Thyroid gland (tissue), 4 donors: ENCODE measurements around the gene IQGAP1. TPM values are rescaled to one million over a fixed set of nuclear protein-coding genes. Genes with fewer than 3 reads are reported as not detected.

Source experiments
- DNase-seq, 2 donors: peaks; one replicate each; pipeline ENCODE4 v3.0.0-alpha.2; 2019
- H3K27ac ChIP-seq, 3 donors: fragments of 200-600 bp; sonication (generic); 1 replicate in 2 of 3; 2 replicates in 1 of 3; pipeline ENCODE4 v1.5.1; 2016 to 2019; ENCODE audit warnings: mild to moderate bottlenecking in 1 of 3, moderate library complexity in 1 of 3
- H3K27me3 ChIP-seq: fragments of 200-600 bp; sonication (generic); one replicate; pipeline ENCODE4 v1.5.1; 2019
- H3K36me3 ChIP-seq, 2 donors: fragments of 200-600 bp; sonication (generic); one replicate each; pipeline ENCODE4 v1.5.1; 2016 to 2019
- H3K4me1 ChIP-seq, 2 donors: fragments of 200-600 bp; sonication (generic); one replicate each; pipeline ENCODE4 v1.5.1; 2017 to 2019
- H3K4me3 ChIP-seq, 3 donors: fragments of 200-600 bp; sonication (generic); replicated peaks in 1 of 3; 1 replicate in 2 of 3; 2 replicates in 1 of 3; pipeline ENCODE4 v1.5.1; 2016; ENCODE audit warnings: mild to moderate bottlenecking in 1 of 3
- H3K9me3 ChIP-seq: fragments of 200-600 bp; sonication (generic); one replicate; pipeline ENCODE4 v1.5.1; 2017
- POLR2A ChIP-seq, 2 donors: fragments of 450-650 bp; IDR thresholded peaks; one replicate each; pipeline ENCODE4 v1.6.1; 2017; ENCODE audit warnings: antibody characterized with exemption in 2 of 2, mild to moderate bottlenecking in 2 of 2, moderate library complexity in 1 of 2
- WGBS, 2 donors: methylation state at CpG; one replicate each; pipeline ENCODE4 v1.1.5; 2017; 5-methylcytosine and 5-hydroxymethylcytosine counted together
- intact Hi-C: fragments of 100-400 bp; cut with DNase I; formaldehyde crosslinking; loops from one replicate; pipeline ENCODE4 v1.15.1; 2023
- total RNA-seq, 4 donors: library from RNA; depleted of rRNA; stranded (reverse); fragments of >200 nt; gene quantifications; one replicate each; pipeline ENCODE4 v1.2.3, GENCODE V29; 2016
- TF ChIP-seq, protein P1 (sequence below), 6 experiments: fragments of 200-600 bp in 3 of 6; fragments of 450-650 bp in 3 of 6; sonication (generic) in 3 of 6; IDR thresholded peaks; one replicate each; pipeline ENCODE4 v1.5.1; 2016 to 2019; ENCODE audit warnings: antibody characterized with exemption in 6 of 6, mild to moderate bottlenecking in 2 of 6, inconsistent platforms in 1 of 6, moderate library complexity in 1 of 6

The IQGAP1 gene, protein sequence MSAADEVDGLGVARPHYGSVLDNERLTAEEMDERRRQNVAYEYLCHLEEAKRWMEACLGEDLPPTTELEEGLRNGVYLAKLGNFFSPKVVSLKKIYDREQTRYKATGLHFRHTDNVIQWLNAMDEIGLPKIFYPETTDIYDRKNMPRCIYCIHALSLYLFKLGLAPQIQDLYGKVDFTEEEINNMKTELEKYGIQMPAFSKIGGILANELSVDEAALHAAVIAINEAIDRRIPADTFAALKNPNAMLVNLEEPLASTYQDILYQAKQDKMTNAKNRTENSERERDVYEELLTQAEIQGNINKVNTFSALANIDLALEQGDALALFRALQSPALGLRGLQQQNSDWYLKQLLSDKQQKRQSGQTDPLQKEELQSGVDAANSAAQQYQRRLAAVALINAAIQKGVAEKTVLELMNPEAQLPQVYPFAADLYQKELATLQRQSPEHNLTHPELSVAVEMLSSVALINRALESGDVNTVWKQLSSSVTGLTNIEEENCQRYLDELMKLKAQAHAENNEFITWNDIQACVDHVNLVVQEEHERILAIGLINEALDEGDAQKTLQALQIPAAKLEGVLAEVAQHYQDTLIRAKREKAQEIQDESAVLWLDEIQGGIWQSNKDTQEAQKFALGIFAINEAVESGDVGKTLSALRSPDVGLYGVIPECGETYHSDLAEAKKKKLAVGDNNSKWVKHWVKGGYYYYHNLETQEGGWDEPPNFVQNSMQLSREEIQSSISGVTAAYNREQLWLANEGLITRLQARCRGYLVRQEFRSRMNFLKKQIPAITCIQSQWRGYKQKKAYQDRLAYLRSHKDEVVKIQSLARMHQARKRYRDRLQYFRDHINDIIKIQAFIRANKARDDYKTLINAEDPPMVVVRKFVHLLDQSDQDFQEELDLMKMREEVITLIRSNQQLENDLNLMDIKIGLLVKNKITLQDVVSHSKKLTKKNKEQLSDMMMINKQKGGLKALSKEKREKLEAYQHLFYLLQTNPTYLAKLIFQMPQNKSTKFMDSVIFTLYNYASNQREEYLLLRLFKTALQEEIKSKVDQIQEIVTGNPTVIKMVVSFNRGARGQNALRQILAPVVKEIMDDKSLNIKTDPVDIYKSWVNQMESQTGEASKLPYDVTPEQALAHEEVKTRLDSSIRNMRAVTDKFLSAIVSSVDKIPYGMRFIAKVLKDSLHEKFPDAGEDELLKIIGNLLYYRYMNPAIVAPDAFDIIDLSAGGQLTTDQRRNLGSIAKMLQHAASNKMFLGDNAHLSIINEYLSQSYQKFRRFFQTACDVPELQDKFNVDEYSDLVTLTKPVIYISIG (N-terminal part only)
- 100 to 1,000 TPM; 222 to 290 (median 247) TPM for total RNA-seq

DNA sequence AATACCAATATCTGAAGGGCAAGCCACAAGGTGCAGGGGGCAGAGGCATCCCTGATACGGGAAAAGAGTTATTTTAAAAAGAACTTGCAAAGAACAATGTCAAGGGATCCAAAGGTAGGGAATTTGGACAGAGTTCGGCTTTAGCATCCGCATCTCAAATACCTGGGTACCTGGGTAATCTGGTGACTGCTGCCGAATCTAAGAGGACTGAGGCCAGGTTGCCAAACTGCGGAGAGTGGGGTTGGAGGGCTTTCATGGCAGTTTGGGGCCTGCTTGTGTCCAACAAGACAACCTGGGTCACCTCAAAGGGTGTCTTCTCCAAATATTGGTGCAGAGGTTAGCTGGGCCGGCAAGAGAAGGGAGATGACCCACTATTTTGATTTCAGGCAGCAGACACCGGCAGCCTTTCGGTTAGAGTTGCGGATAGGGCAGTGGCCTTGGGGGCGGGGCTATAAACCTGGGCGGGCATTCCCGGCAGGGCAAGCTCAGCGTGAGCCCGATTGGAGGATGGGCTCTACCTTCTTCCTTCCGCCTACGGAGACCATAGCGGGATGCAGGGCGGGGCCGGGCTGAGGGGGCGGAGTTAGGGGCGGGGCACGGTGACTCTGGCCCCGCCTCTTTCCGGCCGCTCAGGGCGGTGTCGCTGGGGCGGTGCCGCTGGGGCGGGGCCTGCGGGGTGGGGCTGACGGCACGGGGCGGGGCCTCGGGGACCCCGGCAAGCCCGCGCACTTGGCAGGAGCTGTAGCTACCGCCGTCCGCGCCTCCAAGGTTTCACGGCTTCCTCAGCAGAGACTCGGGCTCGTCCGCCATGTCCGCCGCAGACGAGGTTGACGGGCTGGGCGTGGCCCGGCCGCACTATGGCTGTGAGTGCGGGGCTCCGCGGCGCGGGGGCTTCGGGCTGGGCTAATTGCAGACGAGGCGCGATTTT is at the start of gene IQGAP1:
TSS of gene IQGAP1 (plus strand) at position 709 of the 928 bp plus-strand sequence. CDS start at position 809, 100 bp downstream.
- peak within 1 kb of the TSS; percentile 41 to 94 (median 86) for H3K4me3 ChIP-seq
- H3K27ac ChIP-seq = peak within 1 kb of the TSS; percentile 95 to 98 (median 96)
- peaks cover 11 to 37% of the 10 kb centered on the region in 2 donors for H3K4me1 ChIP-seq
- H3K9me3 ChIP-seq = no peaks in the 10 kb centered on the region
- H3K27me3 ChIP-seq = no peaks in the 10 kb centered on the region
- DNase-seq = peak; percentile 98
- peak; percentile 59 to 90 for TF ChIP-seq POLR2A (IDR thresholded peaks at IDR 0.05)
- TF ChIP-seq, protein P1, sequence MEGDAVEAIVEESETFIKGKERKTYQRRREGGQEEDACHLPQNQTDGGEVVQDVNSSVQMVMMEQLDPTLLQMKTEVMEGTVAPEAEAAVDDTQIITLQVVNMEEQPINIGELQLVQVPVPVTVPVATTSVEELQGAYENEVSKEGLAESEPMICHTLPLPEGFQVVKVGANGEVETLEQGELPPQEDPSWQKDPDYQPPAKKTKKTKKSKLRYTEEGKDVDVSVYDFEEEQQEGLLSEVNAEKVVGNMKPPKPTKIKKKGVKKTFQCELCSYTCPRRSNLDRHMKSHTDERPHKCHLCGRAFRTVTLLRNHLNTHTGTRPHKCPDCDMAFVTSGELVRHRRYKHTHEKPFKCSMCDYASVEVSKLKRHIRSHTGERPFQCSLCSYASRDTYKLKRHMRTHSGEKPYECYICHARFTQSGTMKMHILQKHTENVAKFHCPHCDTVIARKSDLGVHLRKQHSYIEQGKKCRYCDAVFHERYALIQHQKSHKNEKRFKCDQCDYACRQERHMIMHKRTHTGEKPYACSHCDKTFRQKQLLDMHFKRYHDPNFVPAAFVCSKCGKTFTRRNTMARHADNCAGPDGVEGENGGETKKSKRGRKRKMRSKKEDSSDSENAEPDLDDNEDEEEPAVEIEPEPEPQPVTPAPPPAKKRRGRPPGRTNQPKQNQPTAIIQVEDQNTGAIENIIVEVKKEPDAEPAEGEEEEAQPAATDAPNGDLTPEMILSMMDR (IDR thresholded peaks at IDR 0.05) = no peak
- H3K36me3 ChIP-seq = peaks cover 0 to 2% of the 10 kb centered on the region in 2 donors
- 30 to 48% methylated on average over 6 to 13 of the region's 62 CpGs for WGBS, 2 donors
- intact Hi-C loops = loop anchor here (10.0 kb wide), 2 partner anchors 63 to 87 kb away; no protein-coding TSS in a partner anchor

DNA sequence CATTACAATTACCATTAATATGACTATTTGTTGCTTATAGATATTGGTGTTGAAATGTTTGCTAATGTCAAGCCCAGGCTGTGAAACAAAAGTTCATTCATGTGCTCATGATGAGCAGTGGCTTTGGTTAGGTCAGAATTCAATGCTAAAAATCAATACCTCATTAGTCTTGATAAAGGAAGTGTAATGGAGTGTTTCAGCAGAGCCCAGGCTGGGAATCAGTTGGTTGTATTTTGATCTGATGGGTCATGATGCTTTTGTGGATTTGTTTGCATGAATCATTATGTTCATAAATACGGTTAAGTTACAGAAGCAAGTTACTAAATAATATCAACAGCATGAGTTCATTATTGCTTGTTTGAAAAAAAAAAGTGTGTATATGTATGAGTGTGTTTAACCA is 49.5 kb upstream of the IQGAP1 start:
- H3K36me3 ChIP-seq = no peaks in the 10 kb centered on the region
- 91 to 96% methylated on average over 1 of the region's 1 CpG for whole genome bisulfite sequencing, 2 donors
- DNase-seq = no peak
- TF ChIP-seq, protein P1 (IDR thresholded peaks at IDR 0.05) = no peak
- TF ChIP-seq POLR2A (IDR thresholded peaks at IDR 0.05) = no peak
- H3K27ac ChIP-seq = no peak overlapping the region
- H3K4me3 ChIP-seq = no peak overlapping the region
- H3K4me1 ChIP-seq = peaks cover 3 to 9% of the 10 kb centered on the region in 2 donors
- no peaks in the 10 kb centered on the region for H3K27me3 ChIP-seq
- H3K9me3 ChIP-seq = no peaks in the 10 kb centered on the region
- intact Hi-C loops = no loop called here

DNA sequence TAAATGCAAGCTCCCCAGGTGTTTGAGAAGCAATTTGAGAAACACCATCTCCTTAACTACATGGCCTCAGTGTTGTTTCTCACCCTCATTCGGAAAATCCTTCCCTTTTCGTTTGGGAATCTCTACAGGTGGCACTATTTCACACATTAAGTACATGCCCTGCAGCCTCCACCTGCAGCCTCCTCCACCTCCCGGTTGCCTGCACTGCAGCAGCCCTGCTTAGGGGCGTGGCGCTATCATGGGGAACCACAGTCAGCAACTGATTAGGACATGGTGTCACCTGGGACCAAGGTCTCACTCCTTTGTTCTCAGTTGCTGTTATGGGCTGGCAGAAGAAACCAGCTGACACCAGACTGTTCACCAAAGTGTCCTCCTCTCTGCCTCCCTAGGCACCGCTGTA is 47.7 kb upstream of the IQGAP1 start:
- Histone ChIP-seq H3K27me3 (no peaks in the 10 kb centered on the region), H3K4me1 (peaks cover 3 to 9% of the 10 kb centered on the region in 2 donors), H3K36me3 (no peaks in the 10 kb centered on the region), H3K27ac (no peak overlapping the region), H3K4me3 (no peak overlapping the region), H3K9me3 (no peaks in the 10 kb centered on the region)
- intact Hi-C loops = no loop called here
- TF ChIP-seq, protein P1 (IDR thresholded peaks at IDR 0.05) = no peak
- no peak for TF ChIP-seq POLR2A (IDR thresholded peaks at IDR 0.05)
- DNase-seq = no peak
- 74 to 82% methylated on average over 6 of the region's 6 CpGs for whole genome bisulfite sequencing, 2 donors

DNA sequence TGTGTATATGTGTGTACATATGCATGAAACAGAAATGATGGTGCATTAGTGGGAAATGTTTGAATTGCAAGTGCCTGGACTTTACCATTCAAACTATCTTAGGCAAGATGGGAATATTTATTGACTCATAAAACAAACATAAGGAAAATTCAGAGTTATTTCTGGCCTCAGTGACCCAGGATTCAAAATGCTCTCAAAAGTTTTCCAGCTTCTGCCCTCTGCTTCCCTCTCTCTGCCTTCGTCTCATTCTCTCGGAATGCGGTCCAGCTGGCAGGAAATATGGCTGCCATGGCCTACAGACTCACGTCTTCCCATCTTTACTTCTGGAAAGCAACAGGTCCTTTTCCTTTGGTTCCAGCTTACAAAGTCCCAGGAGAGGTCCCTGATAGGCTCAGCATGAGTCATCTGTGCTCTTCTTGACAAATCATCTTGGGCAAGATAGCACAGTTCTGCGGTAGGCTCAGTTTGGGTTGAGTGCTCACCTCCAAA is 44.7 kb upstream of the IQGAP1 start:
- Histone ChIP-seq H3K9me3 (no peaks in the 10 kb centered on the region), H3K4me1 (peaks cover 3 to 9% of the 10 kb centered on the region in 2 donors), H3K4me3 (no peak overlapping the region), H3K27ac (no peak overlapping the region), H3K36me3 (no peaks in the 10 kb centered on the region), H3K27me3 (no peaks in the 10 kb centered on the region)
- TF ChIP-seq POLR2A (IDR thresholded peaks at IDR 0.05) = no peak
- TF ChIP-seq, protein P1 (IDR thresholded peaks at IDR 0.05) = no peak
- intact Hi-C loops = no loop called here
- WGBS, 2 donors = 89 to 90% methylated on average over 5 of the region's 5 CpGs
- DNase-seq = no peak
